B cell (primary cell): ENCODE results near the gene AP4M1. TPM values are rescaled to one million over a fixed set of nuclear protein-coding genes. Genes with fewer than 3 reads are reported as not detected.

Experiments
- ATAC-seq: fragments of 200-7000 bp; cut with Tn5 transposase; one replicate; pipeline ENCODE4 v1.10.0; 2021; ENCODE audit warnings: low read depth, mild to moderate bottlenecking, moderate number of reproducible peaks, moderate library complexity
- CTCF ChIA-PET: fragments of 350-600 bp; sonication (Branson Sonifier 250); formaldehyde crosslinking; loops from one replicate; lab custom pipeline; 2021; ENCODE audit warnings: antibody characterized with exemption, inconsistent platforms; lab: Charles Lee
- POLR2A ChIA-PET: fragments of 350-600 bp; sonication (Branson Sonifier 250); formaldehyde crosslinking; loops from one replicate; lab custom pipeline; 2021; ENCODE audit warnings: antibody characterized with exemption; lab: Charles Lee
- DNase-seq: peaks from one replicate; pipeline ENCODE4 v3.0.0; 2013
- H2AFZ ChIP-seq: 2 replicates; pipeline ENCODE4 v1.6.1; 2012; ENCODE audit warnings: mild to moderate bottlenecking, low read depth, low read length; ENCODE audit not compliant: insufficient read depth, poor library complexity, severe bottlenecking
- H3K27ac ChIP-seq, 2 donors: 1 replicate in 1 of 2; 2 replicates in 1 of 2; pipeline ENCODE4 v1.5.1; 2012 to 2013; ENCODE audit warnings: low read length in 2 of 2, mild to moderate bottlenecking in 2 of 2, moderate library complexity in 1 of 2
- H3K27me3 ChIP-seq, 4 experiments: fragments of 200-600 bp in 1 of 4; sonication (generic) in 1 of 4; replicated peaks in 1 of 4; 1 replicate in 2 of 4; 2 replicates in 2 of 4; pipeline versions ENCODE4 v1.6.1 to v1.7.0; 2013 to 2016; ENCODE audit warnings: low read length in 3 of 4, mild to moderate bottlenecking in 2 of 4, mixed read lengths in 1 of 4, moderate library complexity in 1 of 4; ENCODE audit not compliant: insufficient read depth in 4 of 4, control insufficient read depth in 3 of 4; ENCODE audit errors: control extremely low read depth in 1 of 4
- H3K36me3 ChIP-seq, 2 experiments: replicated peaks in 1 of 2; 1 replicate in 1 of 2; 2 replicates in 1 of 2; pipeline versions ENCODE4 v1.6.1 to v1.7.1; 2013; ENCODE audit warnings: low read length in 1 of 2; ENCODE audit not compliant: insufficient read depth in 2 of 2, control insufficient read depth in 1 of 2; ENCODE audit errors: control extremely low read depth in 1 of 2, extremely low read depth in 1 of 2
- H3K4me1 ChIP-seq, 2 donors: fragments of 200-600 bp in 1 of 2; sonication (generic) in 1 of 2; 1 replicate in 1 of 2; 2 replicates in 1 of 2; pipeline versions ENCODE4 v1.5.1 to v1.6.1; 2013 to 2017; ENCODE audit warnings: low read length in 2 of 2; ENCODE audit not compliant: control insufficient read depth in 2 of 2, insufficient read depth in 2 of 2
- H3K4me2 ChIP-seq: replicated peaks from 2 replicates; pipeline ENCODE3; 2012; ENCODE audit warnings: mild to moderate bottlenecking, low read depth, low read length; ENCODE audit not compliant: poor library complexity, severe bottlenecking
- H3K4me3 ChIP-seq, 5 experiments: fragments of 200-600 bp in 1 of 5; sonication (generic) in 1 of 5; 1 replicate in 3 of 5; 2 replicates in 2 of 5; pipeline versions ENCODE4 v1.5.1 to v1.7.0; 2011 to 2016; ENCODE audit warnings: low read length in 4 of 5, mild to moderate bottlenecking in 4 of 5, low read depth in 2 of 5, control low read depth in 1 of 5, moderate library complexity in 1 of 5; ENCODE audit not compliant: insufficient read depth in 1 of 5; ENCODE audit errors: control extremely low read depth in 1 of 5, extremely low read depth in 1 of 5
- H3K79me2 ChIP-seq: fragments of 200-600 bp; sonication (generic); one replicate; pipeline ENCODE4 v1.6.0; 2016; ENCODE audit warnings: low read length; ENCODE audit not compliant: control insufficient read depth, insufficient read depth
- H3K9ac ChIP-seq: fragments of 200-600 bp; sonication (generic); 2 replicates; pipeline ENCODE4 v1.6.1; 2017; ENCODE audit warnings: mild to moderate bottlenecking, low read length, moderate library complexity
- H3K9me3 ChIP-seq, 3 donors: one replicate each; pipeline versions ENCODE4 v1.6.1 to v1.7.1; 2013; ENCODE audit warnings: low read length in 2 of 3; ENCODE audit not compliant: control insufficient read depth in 2 of 3, insufficient read depth in 1 of 3; ENCODE audit errors: control extremely low read depth in 1 of 3
- H4K20me1 ChIP-seq: 2 replicates; pipeline ENCODE4 v1.6.0; 2012; ENCODE audit warnings: mild to moderate bottlenecking, low read length; ENCODE audit not compliant: insufficient read depth, control insufficient read depth, poor library complexity, severe bottlenecking
- H3K27ac Mint-ChIP-seq: one replicate; pipeline ENCODE4 v1.8.0; 2021; ENCODE audit warnings: mixed read lengths
- H3K27me3 Mint-ChIP-seq: one replicate; pipeline ENCODE4 v1.8.0; 2021; ENCODE audit warnings: mixed read lengths
- H3K4me1 Mint-ChIP-seq: one replicate; pipeline ENCODE4 v1.8.0; 2021; ENCODE audit warnings: mixed read lengths
- H3K4me3 Mint-ChIP-seq: one replicate; pipeline ENCODE4 v1.8.0; 2021; ENCODE audit warnings: mixed read lengths
- H3K9me3 Mint-ChIP-seq: one replicate; pipeline ENCODE4 v1.8.0; 2022; ENCODE audit warnings: mixed read lengths; ENCODE audit not compliant: insufficient read depth
- CTCF ChIP-seq: fragments of 200-600 bp; IDR thresholded peaks from one replicate; pipeline ENCODE4 v1.8.0; 2022; ENCODE audit warnings: antibody characterized with exemption, mild to moderate bottlenecking
- EZH2 ChIP-seq: IDR thresholded peaks from 2 replicates; pipeline ENCODE4 v1.6.1; 2012; ENCODE audit warnings: borderline replicate concordance, low read depth, mild to moderate bottlenecking, moderate library complexity, low read length; ENCODE audit not compliant: insufficient read depth, poor library complexity, severe bottlenecking
- WGBS: methylation state at CpG from one replicate; pipeline ENCODE4 v1.1.5; 2013; ENCODE audit warnings: missing lambda C conversion rate; ENCODE audit not compliant: insufficient coverage; 5-methylcytosine and 5-hydroxymethylcytosine counted together
- intact Hi-C: fragments of 100-400 bp; cut with micrococcal nuclease; formaldehyde crosslinking; loops from one replicate; pipeline ENCODE4 v1.10.0; 2022
- polyA plus RNA-seq: library from polyadenylated mRNA; depleted of rRNA; stranded (reverse); fragments of >200 nt; gene quantifications from 2 replicates; pipeline ENCODE4 v1.2.3, GENCODE V29; 2012
- total RNA-seq, 2 donors: library from RNA; stranded (reverse); fragments of 120-200 nt in 1 of 2; gene quantifications; 1 replicate in 1 of 2; 2 replicates in 1 of 2; pipeline versions ENCODE4 v1.2.3 to v1.2.4, GENCODE V29; 2013 to 2022

AP4M1 gene
- total and polyA plus RNA-seq, 2 donors (not counting 1 experiment from before 2014, with no cell fraction given): 9.0 to 17.6 TPM

GRCh38 chr7:100106633-100107032, 5.2 kb downstream of the AP4M1 start:
- H3K27ac ChIP-seq: no peak overlapping the region
- Mint-ChIP-seq H3K9me3 (no peaks in the 10 kb centered on the region), H3K4me1 (peaks cover 7% of the 10 kb centered on the region), H3K27me3 (no peaks in the 10 kb centered on the region), H3K27ac (no peak overlapping the region), H3K4me3 (no peak overlapping the region)
- H3K4me2 ChIP-seq: no peak overlapping the region
- no peak overlapping the region for H3K4me3 ChIP-seq
- H3K36me3 ChIP-seq: peaks cover 0 to 35% of the 10 kb centered on the region in 2 experiments
- no peaks in the 10 kb centered on the region for H3K27me3 ChIP-seq
- peaks cover 4% of the 10 kb centered on the region for H3K79me2 ChIP-seq
- intact Hi-C loops: no loop called here
- no peak overlapping the region for H2AFZ ChIP-seq
- no peak overlapping the region for H3K9ac ChIP-seq
- CTCF ChIA-PET: no interaction called here
- H4K20me1 ChIP-seq: no peaks in the 10 kb centered on the region
- H3K9me3 ChIP-seq: no peaks in the 10 kb centered on the region
- POLR2A ChIA-PET: no interaction called here
- no peak for DNase-seq
- peaks cover 4 to 9% of the 10 kb centered on the region in 2 donors for H3K4me1 ChIP-seq
- WGBS: 93% methylated on average over 14 of the region's 17 CpGs
- TF ChIP-seq CTCF (no peak), EZH2 (no peak)
- no peak for ATAC-seq

- ATAC-seq: no peak
- POLR2A ChIA-PET: interaction anchor here (0.6 kb wide), 1 partner anchor 56 kb away, joined by 3 read pairs; no protein-coding TSS in a partner anchor
- no peak overlapping the region for H3K4me3 ChIP-seq
- H3K36me3 ChIP-seq: peaks cover 0 to 41% of the 10 kb centered on the region in 2 experiments
- Mint-ChIP-seq H3K27ac (no peak overlapping the region), H3K27me3 (no peaks in the 10 kb centered on the region), H3K9me3 (no peaks in the 10 kb centered on the region), H3K4me3 (no peak overlapping the region), H3K4me1 (peaks cover 7% of the 10 kb centered on the region)
- intact Hi-C loops: no loop called here
- no peak overlapping the region for H3K27ac ChIP-seq
- no peak overlapping the region for H2AFZ ChIP-seq
- H3K79me2 ChIP-seq: peaks cover 4% of the 10 kb centered on the region
- H3K4me1 ChIP-seq: peaks cover 2 to 4% of the 10 kb centered on the region in 2 donors
- no peak overlapping the region for H3K9ac ChIP-seq
- H3K27me3 ChIP-seq: no peaks in the 10 kb centered on the region
- H3K9me3 ChIP-seq: no peaks in the 10 kb centered on the region
- no peak overlapping the region for H3K4me2 ChIP-seq
- 93% methylated on average over 24 of the region's 25 CpGs for WGBS
- no peaks in the 10 kb centered on the region for H4K20me1 ChIP-seq
- CTCF ChIA-PET: no interaction called here
- TF ChIP-seq EZH2 (no peak), CTCF (no peak)
- DNase-seq: no peak
These were observed 5.8 kb downstream of the AP4M1 start for GRCh38 chr7:100107125-100107737.
